SK-N-MC (cell line): ENCODE measurements around the gene RUFY3.
"Not testable (repeated sequence)": the region's sequence is repeated elsewhere in the genome, so short reads cannot be mapped to it uniquely, and the experiment has no call there.

Experiments used
- EZH2 ChIP-seq: fragments of 200-600 bp; sonication (generic); IDR thresholded peaks from one replicate; pipeline ENCODE4 v1.6.1; 2017; ENCODE audit warnings: antibody characterized with exemption
- FOXP2 ChIP-seq: optimal IDR thresholded peaks from 2 replicates; pipeline ENCODE3; 2011; ENCODE audit warnings: mild to moderate bottlenecking, moderate library complexity; ENCODE audit not compliant: insufficient read depth; ENCODE audit errors: extremely low read length, control extremely low read depth
- POLR2AphosphoS5 ChIP-seq: IDR thresholded peaks from 2 replicates; pipeline ENCODE4 v1.6.1; 2012; ENCODE audit warnings: mild to moderate bottlenecking, low read depth, low read length, borderline replicate concordance

DNA sequence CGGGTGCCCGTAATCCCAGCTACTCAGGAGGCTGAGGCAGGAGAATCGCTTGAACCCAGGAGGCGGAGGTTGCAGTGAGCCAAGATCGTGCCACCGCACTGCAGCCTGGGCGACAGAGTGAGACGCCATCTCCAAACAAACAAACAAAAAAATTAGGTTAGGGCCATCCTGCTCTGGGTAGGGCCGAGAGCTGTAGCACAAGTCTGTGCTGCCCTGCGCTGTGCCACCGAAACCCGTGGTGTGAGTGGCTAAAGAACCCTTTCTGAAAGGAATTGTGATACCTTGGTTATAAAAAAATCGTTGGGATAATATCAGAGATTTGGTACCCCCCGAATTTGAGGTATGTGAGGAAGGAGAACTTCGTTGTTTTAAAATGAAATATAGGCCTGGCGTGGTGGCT lies 118.9 kb downstream of the RUFY3 start:
- TF ChIP-seq EZH2, POLR2AphosphoS5, FOXP2: not testable (repeated sequence)
